Urinary bladder (tissue), 4 donors: Measurements from ENCODE around the gene PLPP2. TPM values are rescaled to one million over a fixed set of nuclear protein-coding genes. Genes with fewer than 3 reads are reported as not detected.

Experiments used
- DNase-seq: peaks from one replicate; pipeline ENCODE4 v3.0.0-alpha.2; 2015; ENCODE audit errors: extremely low spot score
- H3K27ac ChIP-seq: one replicate; pipeline ENCODE4 v1.5.1; 2013; ENCODE audit warnings: low read depth, mild to moderate bottlenecking, moderate library complexity
- H3K36me3 ChIP-seq: one replicate; pipeline ENCODE4 v1.6.1; 2013; ENCODE audit warnings: mild to moderate bottlenecking, moderate library complexity; ENCODE audit not compliant: insufficient read depth
- H3K4me1 ChIP-seq: one replicate; pipeline ENCODE4 v1.6.1; 2013; ENCODE audit warnings: mild to moderate bottlenecking, moderate library complexity; ENCODE audit not compliant: insufficient read depth
- H3K4me3 ChIP-seq: one replicate; pipeline ENCODE4 v1.5.1; 2013; ENCODE audit warnings: low read depth, low read length
- WGBS: extraction: QIAGEN DNeasy Blood & Tissue Kit; methylation state at CpG from one replicate; pipeline ENCODE4 v1.1.7; 2013; 5-methylcytosine and 5-hydroxymethylcytosine counted together
- polyA plus RNA-seq: library from polyadenylated mRNA; stranded (reverse); fragments of 200-250 nt; gene quantifications from one replicate; pipeline ENCODE4 v1.2.3, GENCODE V29; 2013
- total RNA-seq: library from RNA; depleted of rRNA; stranded (reverse); fragments of >200 nt; gene quantifications from one replicate; pipeline ENCODE4 v1.2.3, GENCODE V29; 2014
- donor health status: healthy with polysubstance abuse.
- donor health status: healthy.

PLPP2 gene
- 7.8 TPM for total RNA-seq
- polyA plus RNA-seq = 17.5 TPM

DNA sequence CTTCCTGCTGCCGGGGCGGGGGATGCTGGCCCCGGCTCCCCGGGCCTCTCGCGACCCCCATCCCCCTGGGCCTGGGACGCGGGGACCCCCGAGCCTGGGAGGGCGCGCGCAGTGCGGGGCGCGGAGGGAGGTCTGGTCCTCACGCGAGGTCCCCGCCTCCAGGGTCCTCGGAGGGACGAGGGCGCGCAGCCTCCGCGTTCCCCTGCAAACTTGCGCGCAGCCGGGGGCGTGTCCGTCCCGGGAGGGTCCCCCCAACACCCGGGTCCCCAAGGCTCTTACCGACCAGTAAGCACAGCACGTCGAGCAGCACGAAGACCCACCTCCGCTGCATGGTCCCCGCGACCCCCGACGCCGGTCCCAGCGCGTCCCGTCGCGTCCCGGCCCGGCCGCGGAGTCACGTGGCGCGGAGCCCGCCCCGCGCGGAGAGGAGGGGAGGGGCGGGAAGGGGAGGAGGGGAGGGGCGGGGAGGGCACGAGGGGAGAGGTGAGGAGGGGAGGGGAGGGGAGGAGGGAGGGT, at the start of gene PLPP2:
PLPP2 (minus strand) TSS at position 398 of the 516 bp plus-strand sequence; CDS start at position 331, 67 bp downstream.
- no peak for DNase-seq
- peak within 1 kb of the TSS; percentile 26 for H3K4me3 ChIP-seq
- H3K27ac ChIP-seq = peak within 1 kb of the TSS; percentile 81
- WGBS = 4% methylated on average over 55 of the region's 60 CpGs
- H3K36me3 ChIP-seq = no peaks in the 10 kb centered on the region
- no peaks in the 10 kb centered on the region for H3K4me1 ChIP-seq

- Histone ChIP-seq H3K4me3 (no peak overlapping the region), H3K36me3 (no peaks in the 10 kb centered on the region), H3K4me1 (no peaks in the 10 kb centered on the region), H3K27ac (no peak overlapping the region)
- WGBS = 82% methylated on average over 15 of the region's 15 CpGs
- DNase-seq = no peak
These were observed 49.6 kb upstream of the PLPP2 start for GRCh38 chr19:340620-341385.

DNA sequence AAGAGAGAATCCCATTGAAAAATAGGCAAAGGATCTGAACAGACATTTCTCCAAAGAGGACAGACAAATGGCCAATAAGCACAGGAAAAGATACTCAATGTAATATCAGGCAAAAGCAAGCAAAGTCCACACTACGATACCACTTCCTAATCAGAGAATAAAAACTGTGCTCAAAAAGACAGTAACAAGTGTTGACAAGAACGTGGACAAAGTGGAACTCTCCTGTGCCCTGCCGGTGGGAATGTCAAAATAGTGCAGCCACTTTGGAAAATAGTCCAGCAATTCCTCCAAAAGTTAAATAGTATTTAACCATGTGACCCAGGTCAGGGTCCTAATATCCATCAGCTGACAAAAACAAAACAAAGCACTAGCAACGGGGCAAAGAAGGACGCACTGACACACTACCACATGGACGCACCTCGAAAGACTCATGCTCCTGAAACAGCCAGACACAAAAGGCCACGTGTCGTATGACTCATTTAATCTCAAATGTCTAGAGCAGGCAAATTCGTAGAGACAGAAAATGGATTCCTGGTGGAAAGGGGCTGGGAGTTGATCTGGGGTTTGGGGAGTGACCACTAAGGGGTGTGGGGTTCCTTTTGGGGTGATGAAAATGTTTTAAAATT, 48.2 kb upstream of the PLPP2 start:
- DNase-seq = no peak
- WGBS = 95% methylated on average over 10 of the region's 10 CpGs
- Histone ChIP-seq H3K27ac (no peak overlapping the region), H3K36me3 (no peaks in the 10 kb centered on the region), H3K4me1 (no peaks in the 10 kb centered on the region), H3K4me3 (no peak overlapping the region)

GRCh38 chr19:338421-338820, 47.2 kb upstream of the PLPP2 start:
- Histone ChIP-seq H3K4me3 (no peak overlapping the region), H3K4me1 (no peaks in the 10 kb centered on the region), H3K36me3 (no peaks in the 10 kb centered on the region), H3K27ac (no peak overlapping the region)
- DNase-seq = no peak
- 90% methylated on average over 5 of the region's 5 CpGs for WGBS

- H3K4me3 ChIP-seq = no peak overlapping the region
- H3K36me3 ChIP-seq = no peaks in the 10 kb centered on the region
- DNase-seq = no peak
- no peaks in the 10 kb centered on the region for H3K4me1 ChIP-seq
- WGBS = 83% methylated on average over 20 of the region's 20 CpGs
- no peak overlapping the region for H3K27ac ChIP-seq
These were observed 44.9 kb upstream of the PLPP2 start for GRCh38 chr19:336067-336614.

- peaks cover under 1% of the 10 kb centered on the region for H3K36me3 ChIP-seq
- WGBS = 93% methylated on average over 21 of the region's 21 CpGs
- no peak overlapping the region for H3K4me3 ChIP-seq
- no peak for DNase-seq
- no peak overlapping the region for H3K27ac ChIP-seq
- H3K4me1 ChIP-seq = no peaks in the 10 kb centered on the region
These were observed 44.4 kb upstream of the PLPP2 start for GRCh38 chr19:335486-336066.

- WGBS = 87% methylated on average over 9 of the region's 9 CpGs
- Histone ChIP-seq H3K36me3 (peaks cover 2% of the 10 kb centered on the region), H3K4me1 (no peaks in the 10 kb centered on the region), H3K4me3 (no peak overlapping the region), H3K27ac (no peak overlapping the region)
- no peak for DNase-seq
These were observed 43.9 kb upstream of the PLPP2 start for GRCh38 chr19:335072-335471.

GRCh38 chr19:334296-335071, 43.3 kb upstream of the PLPP2 start:
- Histone ChIP-seq H3K27ac (no peak overlapping the region), H3K36me3 (peaks cover 2% of the 10 kb centered on the region), H3K4me1 (no peaks in the 10 kb centered on the region), H3K4me3 (no peak overlapping the region)
- DNase-seq = no peak
- 93% methylated on average over 19 of the region's 19 CpGs for WGBS

DNA sequence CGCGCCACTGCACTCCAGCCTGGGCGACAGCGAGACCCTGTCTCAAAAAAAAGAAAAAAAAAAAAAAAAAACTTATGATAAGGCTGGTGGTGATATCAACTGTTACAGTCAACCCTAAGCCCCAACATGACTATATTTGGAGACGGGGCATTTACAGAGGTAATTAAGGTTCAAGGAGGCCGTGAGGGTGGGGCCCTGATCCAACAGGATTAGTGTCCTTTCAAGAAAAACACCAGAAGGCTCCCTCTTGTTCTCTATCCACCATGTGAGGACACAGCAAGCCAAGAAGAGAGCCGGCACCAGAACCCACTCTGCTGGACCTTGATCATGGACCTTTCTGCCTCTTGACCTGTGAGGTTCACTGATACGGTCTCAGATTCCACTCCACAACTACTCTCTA, 39.3 kb upstream of the PLPP2 start:
- H3K4me3 ChIP-seq = no peak overlapping the region
- H3K27ac ChIP-seq = no peak overlapping the region
- H3K36me3 ChIP-seq = peaks cover 5% of the 10 kb centered on the region
- no peak for DNase-seq
- peaks cover 2% of the 10 kb centered on the region for H3K4me1 ChIP-seq
- WGBS = 97% methylated on average over 8 of the region's 8 CpGs

- no peak overlapping the region for H3K4me3 ChIP-seq
- WGBS = 97% methylated on average over 7 of the region's 7 CpGs
- peaks cover 5% of the 10 kb centered on the region for H3K36me3 ChIP-seq
- no peak overlapping the region for H3K27ac ChIP-seq
- no peak for DNase-seq
- peaks cover 2% of the 10 kb centered on the region for H3K4me1 ChIP-seq
These were observed 38.7 kb upstream of the PLPP2 start for GRCh38 chr19:329876-330275.

DNA sequence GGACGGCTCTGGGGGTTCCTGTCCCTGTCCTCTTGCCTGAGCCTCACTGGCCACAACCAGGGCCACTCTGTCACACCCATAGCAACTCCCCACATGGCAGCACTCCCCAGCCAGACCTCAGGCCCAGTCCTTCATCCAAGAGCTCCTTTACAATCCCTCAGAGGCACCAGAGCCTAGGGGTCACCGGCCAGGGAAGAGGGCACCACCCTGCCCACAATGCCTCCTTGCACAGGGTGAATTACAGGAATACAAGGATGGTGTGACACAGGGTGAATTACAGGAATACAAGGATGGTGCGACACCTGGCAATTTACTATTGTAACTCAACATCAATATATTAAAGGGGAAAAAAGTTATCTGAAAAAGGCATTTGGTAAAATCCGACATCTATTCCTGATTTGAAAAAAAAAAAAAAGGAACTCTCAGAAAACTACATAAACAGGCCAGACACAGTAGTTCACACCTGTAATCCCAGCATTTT, 36.9 kb upstream of the PLPP2 start:
- H3K4me3 ChIP-seq = no peak overlapping the region
- peaks cover 2% of the 10 kb centered on the region for H3K4me1 ChIP-seq
- DNase-seq = no peak
- 99% methylated on average over 4 of the region's 4 CpGs for WGBS
- H3K27ac ChIP-seq = no peak overlapping the region
- peaks cover 5% of the 10 kb centered on the region for H3K36me3 ChIP-seq

DNA sequence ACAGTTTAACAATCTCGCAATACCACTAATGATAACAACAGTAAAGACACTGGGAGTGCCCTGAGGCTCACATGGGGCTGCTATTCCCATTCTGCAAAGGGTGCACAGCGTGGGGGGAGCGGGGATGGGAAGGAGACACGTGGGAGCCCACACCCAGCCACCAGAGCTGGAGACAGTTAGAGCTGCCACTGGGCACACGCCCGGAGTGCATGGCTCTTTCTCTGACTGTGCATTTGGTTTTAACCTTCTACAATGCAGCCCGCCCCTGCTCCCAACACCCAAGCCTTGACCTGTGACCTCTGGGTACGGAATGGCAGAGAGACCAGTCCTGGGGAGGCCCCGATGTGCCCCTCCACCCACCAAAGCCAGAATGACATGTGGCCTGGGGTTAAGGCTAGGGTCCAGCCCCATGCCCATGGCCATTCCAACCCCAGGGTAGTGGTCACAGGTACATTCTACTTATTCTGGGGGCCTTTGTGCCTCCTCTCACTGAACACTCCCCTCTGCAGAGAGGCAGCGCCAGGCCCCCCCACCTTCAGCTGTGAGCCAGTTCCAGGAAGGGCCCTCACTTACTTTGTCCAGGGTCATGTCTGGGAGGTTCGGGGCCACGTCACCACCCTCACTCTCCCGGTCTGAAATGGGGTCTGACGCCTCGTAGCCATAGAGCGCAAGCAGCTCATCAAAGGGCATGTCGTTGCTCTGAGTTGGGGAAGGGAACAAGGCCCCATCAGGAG, 36.3 kb upstream of the PLPP2 start:
- Histone ChIP-seq H3K4me3 (no peak overlapping the region), H3K4me1 (peaks cover 2% of the 10 kb centered on the region), H3K27ac (no peak overlapping the region), H3K36me3 (peaks cover 5% of the 10 kb centered on the region)
- no peak for DNase-seq
- WGBS = 97% methylated on average over 17 of the region's 17 CpGs
